Trophoblast cell (in vitro differentiated cells and primary cell): ENCODE results near the gene GTPBP10.

Source experiments
- DNase-seq, 2 donors: peaks; one replicate each; pipeline ENCODE4 v3.0.0-alpha.2; 2016
- H2AFZ ChIP-seq: 2 replicates; pipeline ENCODE4 v1.6.1; 2013; ENCODE audit warnings: low read length, moderate library complexity, mild to moderate bottlenecking; ENCODE audit not compliant: insufficient read depth, poor library complexity
- H2AK5ac ChIP-seq: 2 replicates; pipeline ENCODE4 v1.6.1; 2013; ENCODE audit warnings: mild to moderate bottlenecking, low read length
- H2BK120ac ChIP-seq: 2 replicates; pipeline ENCODE4 v1.6.1; 2013; ENCODE audit warnings: low read length, mild to moderate bottlenecking, moderate library complexity; ENCODE audit not compliant: insufficient read depth, poor library complexity
- H2BK12ac ChIP-seq: 2 replicates; pipeline ENCODE4 v1.6.1; 2013; ENCODE audit warnings: mild to moderate bottlenecking, low read length, moderate library complexity
- H2BK5ac ChIP-seq: 2 replicates; pipeline ENCODE4 v1.6.1; 2013; ENCODE audit warnings: low read length, low read depth, moderate library complexity, mild to moderate bottlenecking; ENCODE audit not compliant: poor library complexity
- H3K14ac ChIP-seq: 2 replicates; pipeline ENCODE4 v1.6.1; 2013; ENCODE audit warnings: mild to moderate bottlenecking, low read length
- H3K18ac ChIP-seq: 2 replicates; pipeline ENCODE4 v1.6.1; 2013; ENCODE audit warnings: mild to moderate bottlenecking, low read length
- H3K23ac ChIP-seq: 2 replicates; pipeline ENCODE4 v1.6.1; 2013; ENCODE audit warnings: low read length
- H3K27ac ChIP-seq: 2 replicates; pipeline ENCODE4 v1.5.1; 2013; ENCODE audit warnings: low read depth, mild to moderate bottlenecking, inconsistent platforms, low read length, moderate library complexity
- H3K27me3 ChIP-seq: 2 replicates; pipeline ENCODE4 v1.6.1; 2013; ENCODE audit warnings: inconsistent platforms, mild to moderate bottlenecking, low read length, moderate library complexity; ENCODE audit not compliant: insufficient read depth
- H3K36me3 ChIP-seq, 2 experiments: 1 replicate in 1 of 2; 2 replicates in 1 of 2; pipeline ENCODE4 v1.6.1; 2013; ENCODE audit warnings: low read length in 2 of 2, mild to moderate bottlenecking in 2 of 2, moderate library complexity in 1 of 2; ENCODE audit not compliant: insufficient read depth in 2 of 2, control insufficient read depth in 1 of 2
- H3K4ac ChIP-seq: 2 replicates; pipeline ENCODE4 v1.6.1; 2013; ENCODE audit warnings: low read depth, mild to moderate bottlenecking, low read length, moderate library complexity
- H3K4me1 ChIP-seq, 2 experiments: 1 replicate in 1 of 2; 2 replicates in 1 of 2; pipeline ENCODE4 v1.6.1; 2013; ENCODE audit warnings: low read length in 2 of 2, mild to moderate bottlenecking in 2 of 2, moderate library complexity in 1 of 2; ENCODE audit not compliant: insufficient read depth in 2 of 2, control insufficient read depth in 1 of 2
- H3K4me2 ChIP-seq: 2 replicates; pipeline ENCODE4 v1.6.1; 2013; ENCODE audit warnings: inconsistent platforms, mild to moderate bottlenecking, low read length, moderate library complexity
- H3K4me3 ChIP-seq: 2 replicates; pipeline ENCODE4 v1.5.1; 2013; ENCODE audit warnings: mild to moderate bottlenecking, low read depth, low read length, inconsistent platforms
- H3K79me1 ChIP-seq: one replicate; pipeline ENCODE4 v1.6.1; 2013; ENCODE audit warnings: low read length
- H3K79me2 ChIP-seq: 2 replicates; pipeline ENCODE4 v1.6.1; 2013; ENCODE audit warnings: low read length, mild to moderate bottlenecking; ENCODE audit not compliant: control insufficient read depth, insufficient read depth, poor library complexity
- H3K9ac ChIP-seq: 2 replicates; pipeline ENCODE4 v1.6.1; 2013; ENCODE audit warnings: mild to moderate bottlenecking, low read length
- H3K9me3 ChIP-seq: 2 replicates; pipeline ENCODE4 v1.6.1; 2013; ENCODE audit warnings: low read depth, mild to moderate bottlenecking, control low read depth, inconsistent platforms, low read length; ENCODE audit not compliant: insufficient read depth
- H4K12ac ChIP-seq: 2 replicates; pipeline ENCODE4 v1.6.1; 2013; ENCODE audit warnings: low read depth, mild to moderate bottlenecking, low read length, moderate library complexity
- H4K8ac ChIP-seq: 2 replicates; pipeline ENCODE4 v1.6.1; 2013; ENCODE audit warnings: low read depth, mild to moderate bottlenecking, low read length, moderate library complexity
- H4K91ac ChIP-seq: one replicate; pipeline ENCODE4 v1.6.1; 2013; ENCODE audit warnings: low read depth, mild to moderate bottlenecking, low read length, moderate library complexity
- WGBS: extraction: QIAGEN DNeasy Blood & Tissue Kit; methylation state at CpG from one replicate; pipeline ENCODE4 v1.1.7; 2013; ENCODE audit warnings: missing lambda C conversion rate; ENCODE audit not compliant: insufficient read length, insufficient coverage; ENCODE audit errors: extremely low coverage; 5-methylcytosine and 5-hydroxymethylcytosine counted together

GTPBP10 gene

DNA sequence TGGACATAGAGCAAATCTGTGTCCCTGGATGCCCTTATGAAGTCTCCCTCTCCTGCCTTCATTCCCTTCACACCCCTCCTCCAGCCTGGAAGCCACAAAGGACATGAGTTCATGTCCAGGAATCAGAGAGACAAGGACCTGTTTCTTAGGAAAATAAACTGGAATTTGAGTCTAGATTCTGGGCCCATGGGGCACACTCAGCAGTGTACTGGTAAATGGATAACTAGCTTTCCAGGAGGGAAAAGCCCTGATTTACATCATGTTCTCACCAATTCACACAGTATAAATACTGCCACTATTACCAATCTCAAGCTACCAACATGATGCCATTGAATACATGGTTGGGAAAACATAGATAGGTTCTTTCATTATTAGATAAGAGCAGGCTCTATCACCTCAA is 35.3 kb upstream of the GTPBP10 start:
- no peak overlapping the region for H3K9ac ChIP-seq
- H2BK120ac ChIP-seq, result no peak overlapping the region
- H3K27ac ChIP-seq, result no peak overlapping the region
- H4K8ac ChIP-seq, result no peak overlapping the region
- no peak overlapping the region for H2BK12ac ChIP-seq
- no peaks in the 10 kb centered on the region for H3K27me3 ChIP-seq
- no peak overlapping the region for H3K23ac ChIP-seq
- H2BK5ac ChIP-seq, result no peak overlapping the region
- H2AK5ac ChIP-seq, result no peak overlapping the region
- no peak overlapping the region for H3K4me3 ChIP-seq
- H3K18ac ChIP-seq, result no peak overlapping the region
- H3K14ac ChIP-seq, result no peak overlapping the region
- no peaks in the 10 kb centered on the region for H3K79me1 ChIP-seq
- H3K4me1 ChIP-seq, result no peaks in the 10 kb centered on the region
- H2AFZ ChIP-seq, result no peak overlapping the region
- no peaks in the 10 kb centered on the region for H3K36me3 ChIP-seq
- H3K4me2 ChIP-seq, result no peak overlapping the region
- H4K12ac ChIP-seq, result no peak overlapping the region
- no peak for DNase-seq
- H3K4ac ChIP-seq, result no peak overlapping the region
- no peaks in the 10 kb centered on the region for H3K9me3 ChIP-seq
- H4K91ac ChIP-seq, result no peak overlapping the region
- no peaks in the 10 kb centered on the region for H3K79me2 ChIP-seq

DNA sequence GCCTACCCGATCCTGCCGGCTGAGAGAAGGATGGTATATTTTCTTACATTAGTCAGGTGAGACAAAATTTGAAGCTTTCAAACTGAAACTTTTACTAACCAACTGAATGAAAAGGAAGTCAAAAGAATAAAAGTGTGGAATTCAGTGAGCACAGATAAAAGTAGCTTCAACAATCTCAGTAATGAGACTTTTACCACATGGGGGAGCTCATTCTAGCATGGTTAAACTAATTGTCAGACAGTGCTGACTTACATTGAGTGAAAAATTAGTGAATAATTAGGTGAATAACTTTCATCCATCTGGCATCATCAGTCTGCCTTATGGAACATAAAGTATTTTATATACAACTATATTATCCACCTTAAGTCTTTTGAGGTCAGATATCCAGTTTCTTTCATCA is 33.8 kb upstream of the GTPBP10 start:
- H2BK12ac ChIP-seq, result no peak overlapping the region
- no peak overlapping the region for H3K18ac ChIP-seq
- H3K9ac ChIP-seq, result no peak overlapping the region
- no peak overlapping the region for H2AK5ac ChIP-seq
- no peak overlapping the region for H3K4me3 ChIP-seq
- H3K79me2 ChIP-seq, result no peaks in the 10 kb centered on the region
- no peaks in the 10 kb centered on the region for H3K36me3 ChIP-seq
- H3K4ac ChIP-seq, result no peak overlapping the region
- no peak overlapping the region for H2BK5ac ChIP-seq
- no peak overlapping the region for H3K23ac ChIP-seq
- H3K4me1 ChIP-seq, result no peaks in the 10 kb centered on the region
- H4K12ac ChIP-seq, result no peak overlapping the region
- no peak overlapping the region for H4K8ac ChIP-seq
- peak in 1 of 2 donors; percentile 3 for DNase-seq
- no peaks in the 10 kb centered on the region for H3K79me1 ChIP-seq
- no peak overlapping the region for H3K4me2 ChIP-seq
- no peaks in the 10 kb centered on the region for H3K27me3 ChIP-seq
- H3K9me3 ChIP-seq, result no peaks in the 10 kb centered on the region
- no peak overlapping the region for H2BK120ac ChIP-seq
- H4K91ac ChIP-seq, result no peak overlapping the region
- WGBS, result no CpG with 5 or more reads among the region's 2 CpGs
- H2AFZ ChIP-seq, result no peak overlapping the region
- no peak overlapping the region for H3K27ac ChIP-seq
- H3K14ac ChIP-seq, result no peak overlapping the region

DNA sequence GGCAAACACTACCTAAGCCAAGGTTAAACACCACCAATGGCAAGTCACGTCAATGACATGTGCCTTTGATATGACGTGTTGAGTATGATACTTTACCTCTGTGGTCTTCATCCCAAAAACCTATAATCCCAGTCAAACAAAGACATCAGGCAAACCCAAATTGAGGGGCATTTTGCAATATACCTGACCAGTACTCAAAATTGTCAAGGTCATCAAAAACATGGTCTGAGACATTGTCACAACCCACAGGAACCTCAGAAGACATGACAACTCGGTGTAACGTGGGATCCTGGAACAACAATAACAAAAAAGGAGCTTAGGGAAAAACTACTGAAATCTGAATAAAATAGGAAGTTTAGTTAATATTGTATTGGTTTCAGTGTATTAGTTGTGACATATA is 32.6 kb upstream of the GTPBP10 start:
- Histone ChIP-seq H3K9ac (no peak overlapping the region), H2BK120ac (no peak overlapping the region), H3K4me3 (no peak overlapping the region), H3K18ac (no peak overlapping the region), H2BK5ac (no peak overlapping the region), H4K91ac (no peak overlapping the region), H3K4ac (no peak overlapping the region), H3K27me3 (no peaks in the 10 kb centered on the region), H4K8ac (no peak overlapping the region), H3K9me3 (no peaks in the 10 kb centered on the region), H4K12ac (no peak overlapping the region), H2AFZ (no peak overlapping the region), H2AK5ac (no peak overlapping the region), H3K4me1 (no peaks in the 10 kb centered on the region), H3K4me2 (no peak overlapping the region), H2BK12ac (no peak overlapping the region), H3K27ac (no peak overlapping the region), H3K79me2 (no peaks in the 10 kb centered on the region), H3K14ac (no peak overlapping the region), H3K79me1 (no peaks in the 10 kb centered on the region), H3K23ac (no peak overlapping the region), H3K36me3 (no peaks in the 10 kb centered on the region)
- no peak for DNase-seq
- WGBS, result no CpG with 5 or more reads among the region's 4 CpGs

DNA sequence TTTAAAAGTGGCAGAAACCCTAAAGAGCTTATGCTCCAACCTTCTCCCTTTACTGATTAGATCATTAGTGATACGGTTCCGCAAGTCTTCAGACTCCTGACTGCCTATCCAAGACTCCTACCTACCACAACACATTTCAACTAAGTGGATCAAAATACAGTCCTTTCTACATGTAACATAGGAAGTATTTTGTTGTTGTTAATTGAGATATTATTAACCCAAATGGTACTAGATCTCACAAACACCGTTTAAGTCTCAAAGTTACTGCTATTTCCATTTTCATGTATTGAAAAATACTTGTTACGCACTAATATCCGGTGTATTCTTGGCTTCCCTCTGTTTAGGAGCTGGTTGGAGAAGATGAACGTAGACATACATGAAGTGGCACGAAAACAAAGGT is 26.5 kb upstream of the GTPBP10 start:
- H3K27ac ChIP-seq, result no peak overlapping the region
- H2AK5ac ChIP-seq, result no peak overlapping the region
- H3K36me3 ChIP-seq, result no peaks in the 10 kb centered on the region
- peaks cover 23% of the 10 kb centered on the region for H3K27me3 ChIP-seq
- DNase-seq, result no peak
- H3K4me2 ChIP-seq, result no peak overlapping the region
- no peak overlapping the region for H4K8ac ChIP-seq
- H3K23ac ChIP-seq, result no peak overlapping the region
- no peak overlapping the region for H2BK120ac ChIP-seq
- H2AFZ ChIP-seq, result no peak overlapping the region
- H3K18ac ChIP-seq, result no peak overlapping the region
- H3K4me3 ChIP-seq, result no peak overlapping the region
- no peaks in the 10 kb centered on the region for H3K79me2 ChIP-seq
- H2BK12ac ChIP-seq, result no peak overlapping the region
- H3K4me1 ChIP-seq, result peaks cover 6 to 7% of the 10 kb centered on the region in 2 experiments
- no peaks in the 10 kb centered on the region for H3K79me1 ChIP-seq
- no peak overlapping the region for H3K9ac ChIP-seq
- WGBS, result no CpG with 5 or more reads among the region's 7 CpGs
- H3K14ac ChIP-seq, result no peak overlapping the region
- H4K12ac ChIP-seq, result no peak overlapping the region
- H3K4ac ChIP-seq, result no peak overlapping the region
- H3K9me3 ChIP-seq, result peaks cover 2% of the 10 kb centered on the region
- no peak overlapping the region for H2BK5ac ChIP-seq
- no peak overlapping the region for H4K91ac ChIP-seq
